IPS DF 4.7 (cell line): ENCODE measurements around the gene SORCS1.

Source experiments
- DNase-seq: peaks from one replicate; pipeline ENCODE4 v3.0.0-alpha.2; 2013; ENCODE audit warnings: low spot score; ENCODE audit errors: extremely low read depth

The SORCS1 gene

GRCh38 chr10:106751091-106751490 is 413.4 kb downstream of the SORCS1 start:
- no peak for DNase-seq

GRCh38 chr10:106746868-106747267 is 417.6 kb downstream of the SORCS1 start:
- DNase-seq: no peak

GRCh38 chr10:106741006-106741530 is 423.4 kb downstream of the SORCS1 start:
- DNase-seq: no peak

- no peak for DNase-seq
These were observed 424.4 kb downstream of the SORCS1 start for GRCh38 chr10:106740071-106740470.

GRCh38 chr10:106734220-106734619 is 430.3 kb downstream of the SORCS1 start:
- DNase-seq: no peak

GRCh38 chr10:106728232-106728631 is 436.3 kb downstream of the SORCS1 start:
- no peak for DNase-seq

- DNase-seq: no peak
These were observed 437.3 kb downstream of the SORCS1 start for GRCh38 chr10:106727170-106727569.

GRCh38 chr10:106722524-106722923 is 442.0 kb downstream of the SORCS1 start:
- DNase-seq: no peak

GRCh38 chr10:106720683-106721082 is 443.8 kb downstream of the SORCS1 start:
- DNase-seq: no peak

- no peak for DNase-seq
These were observed 448.1 kb downstream of the SORCS1 start for GRCh38 chr10:106716381-106716780.

GRCh38 chr10:106714734-106715555 is 449.6 kb downstream of the SORCS1 start:
- no peak for DNase-seq

GRCh38 chr10:106713846-106714245 is 450.7 kb downstream of the SORCS1 start:
- no peak for DNase-seq

- no peak for DNase-seq
These were observed 451.5 kb downstream of the SORCS1 start for GRCh38 chr10:106712988-106713387.

GRCh38 chr10:106711313-106711906 is 453.1 kb downstream of the SORCS1 start:
- peak; percentile 72 for DNase-seq

- DNase-seq: peak; percentile 28
These were observed 456.0 kb downstream of the SORCS1 start for GRCh38 chr10:106708506-106708905.

GRCh38 chr10:106707657-106708056 is 456.8 kb downstream of the SORCS1 start:
- DNase-seq: no peak

- no peak for DNase-seq
These were observed 458.4 kb downstream of the SORCS1 start for GRCh38 chr10:106706127-106706526.

GRCh38 chr10:106705681-106706100 is 458.8 kb downstream of the SORCS1 start:
- DNase-seq: peak; percentile 60

GRCh38 chr10:106696239-106696638 is 468.3 kb downstream of the SORCS1 start:
- no peak for DNase-seq

- DNase-seq: no peak
These were observed 469.8 kb downstream of the SORCS1 start for GRCh38 chr10:106694696-106695095.

- DNase-seq: no peak
These were observed 482.3 kb downstream of the SORCS1 start for GRCh38 chr10:106682175-106682574.

GRCh38 chr10:106680061-106680460 is 484.4 kb downstream of the SORCS1 start:
- DNase-seq: no peak

- DNase-seq: no peak
These were observed 485.2 kb downstream of the SORCS1 start for GRCh38 chr10:106679314-106679713.
